ENCODE results near the gene PCDHA10.
"Not testable (repeated sequence)": the region's sequence is repeated elsewhere in the genome, so short reads cannot be mapped to it uniquely, and the experiment has no call there.

Gene PCDHA10

DNA sequence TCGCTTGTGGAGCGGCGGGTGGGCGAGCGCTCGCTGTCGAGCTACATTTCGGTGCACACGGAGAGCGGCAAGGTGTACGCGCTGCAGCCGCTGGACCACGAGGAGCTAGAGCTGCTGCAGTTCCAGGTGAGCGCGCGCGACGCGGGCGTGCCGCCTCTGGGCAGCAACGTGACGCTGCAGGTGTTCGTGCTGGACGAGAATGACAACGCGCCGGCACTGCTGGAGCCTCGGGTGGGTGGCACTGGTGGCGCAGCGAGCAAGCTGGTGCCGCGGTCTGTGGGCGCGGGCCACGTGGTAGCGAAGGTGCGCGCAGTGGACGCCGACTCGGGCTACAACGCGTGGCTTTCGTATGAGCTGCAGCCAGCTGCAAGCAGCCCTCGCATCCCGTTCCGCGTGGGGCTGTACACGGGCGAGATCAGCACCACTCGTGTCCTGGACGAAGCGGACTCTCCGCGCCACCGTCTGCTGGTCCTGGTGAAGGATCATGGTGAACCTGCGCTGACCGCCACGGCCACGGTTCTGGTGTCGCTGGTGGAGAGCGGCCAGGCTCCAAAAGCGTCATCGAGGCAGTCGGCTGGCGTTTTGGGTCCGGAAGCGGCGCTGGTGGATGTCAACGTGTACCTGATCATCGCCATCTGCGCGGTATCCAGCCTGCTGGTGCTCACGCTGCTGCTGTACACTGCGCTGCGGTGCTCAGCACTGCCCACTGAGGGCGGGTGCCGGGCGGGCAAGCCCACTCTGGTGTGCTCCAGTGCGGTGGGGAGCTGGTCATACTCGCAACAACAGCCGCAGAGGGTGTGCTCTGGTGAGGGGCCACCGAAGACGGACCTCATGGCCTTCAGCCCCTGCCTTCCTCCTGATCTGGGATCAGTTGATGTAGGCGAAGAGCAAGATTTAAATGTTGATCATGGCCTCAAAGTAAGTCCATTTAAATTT is 12.6 kb upstream of the PCDHA10 start:
- DNase-seq = no peak

DNA sequence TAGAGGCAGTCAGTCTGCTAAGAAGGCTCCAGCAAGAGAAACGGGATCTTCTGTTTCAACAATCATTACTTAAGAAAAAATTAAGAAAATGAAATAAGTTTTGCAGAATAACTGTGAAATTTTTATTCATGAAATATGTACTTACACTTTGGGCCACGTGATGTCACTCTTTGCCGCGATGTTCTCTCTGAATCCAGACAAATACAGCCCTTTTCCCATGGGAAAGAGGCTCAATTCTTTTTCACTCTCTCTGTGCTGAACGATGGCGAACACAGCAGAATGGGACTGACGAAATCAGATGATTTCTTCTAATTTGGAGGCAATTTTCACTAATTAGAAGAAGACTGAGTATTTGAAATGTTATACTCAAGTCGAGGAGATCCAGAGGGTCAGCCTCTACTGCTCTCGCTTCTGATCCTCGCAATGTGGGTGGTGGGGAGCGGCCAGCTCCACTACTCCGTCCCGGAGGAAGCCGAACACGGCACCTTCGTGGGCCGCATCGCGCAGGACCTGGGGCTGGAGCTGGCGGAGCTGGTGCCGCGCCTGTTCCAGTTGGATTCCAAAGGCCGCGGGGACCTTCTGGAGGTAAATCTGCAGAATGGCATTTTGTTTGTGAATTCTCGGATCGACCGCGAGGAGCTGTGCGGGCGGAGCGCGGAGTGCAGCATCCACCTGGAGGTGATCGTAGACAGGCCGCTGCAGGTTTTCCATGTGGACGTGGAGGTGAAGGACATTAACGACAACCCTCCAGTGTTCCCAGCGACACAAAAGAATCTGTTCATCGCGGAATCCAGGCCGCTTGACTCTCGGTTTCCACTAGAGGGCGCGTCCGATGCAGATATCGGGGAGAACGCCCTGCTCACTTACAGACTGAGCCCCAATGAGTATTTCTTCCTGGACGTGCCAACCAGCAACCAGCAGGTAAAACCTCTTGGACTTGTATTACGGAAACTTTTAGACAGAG is 7.3 kb upstream of the PCDHA10 start, which contains the start of gene PCDHA9:
PCDHA9 (plus strand) TSS at position 244 of the 964 bp plus-strand sequence; CDS start at position 358, 114 bp downstream.
- not testable (repeated sequence) for DNase-seq

DNA sequence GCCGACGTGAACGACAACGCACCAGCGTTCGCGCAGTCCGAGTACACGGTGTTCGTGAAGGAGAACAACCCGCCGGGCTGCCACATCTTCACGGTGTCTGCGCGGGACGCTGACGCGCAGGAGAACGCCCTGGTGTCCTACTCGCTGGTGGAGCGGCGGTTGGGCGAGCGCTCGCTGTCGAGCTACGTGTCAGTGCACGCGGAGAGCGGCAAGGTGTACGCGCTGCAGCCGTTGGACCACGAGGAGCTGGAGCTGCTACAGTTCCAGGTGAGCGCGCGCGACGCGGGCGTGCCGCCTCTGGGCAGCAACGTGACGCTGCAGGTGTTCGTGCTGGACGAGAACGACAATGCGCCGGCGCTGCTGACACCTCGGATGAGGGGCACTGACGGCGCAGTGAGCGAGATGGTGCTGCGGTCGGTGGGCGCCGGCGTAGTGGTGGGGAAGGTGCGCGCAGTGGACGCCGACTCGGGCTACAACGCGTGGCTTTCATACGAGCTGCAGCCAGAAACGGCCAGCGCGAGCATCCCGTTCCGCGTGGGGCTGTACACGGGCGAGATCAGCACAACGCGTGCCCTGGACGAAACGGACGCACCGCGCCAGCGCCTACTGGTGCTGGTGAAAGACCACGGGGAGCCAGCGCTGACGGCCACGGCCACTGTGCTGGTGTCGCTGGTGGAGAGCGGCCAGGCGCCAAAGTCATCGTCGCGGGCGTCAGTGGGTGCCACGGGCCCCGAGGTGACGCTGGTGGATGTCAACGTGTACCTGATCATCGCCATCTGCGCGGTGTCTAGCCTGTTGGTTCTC is 5.7 kb upstream of the PCDHA10 start:
- not testable (repeated sequence) for DNase-seq

DNA sequence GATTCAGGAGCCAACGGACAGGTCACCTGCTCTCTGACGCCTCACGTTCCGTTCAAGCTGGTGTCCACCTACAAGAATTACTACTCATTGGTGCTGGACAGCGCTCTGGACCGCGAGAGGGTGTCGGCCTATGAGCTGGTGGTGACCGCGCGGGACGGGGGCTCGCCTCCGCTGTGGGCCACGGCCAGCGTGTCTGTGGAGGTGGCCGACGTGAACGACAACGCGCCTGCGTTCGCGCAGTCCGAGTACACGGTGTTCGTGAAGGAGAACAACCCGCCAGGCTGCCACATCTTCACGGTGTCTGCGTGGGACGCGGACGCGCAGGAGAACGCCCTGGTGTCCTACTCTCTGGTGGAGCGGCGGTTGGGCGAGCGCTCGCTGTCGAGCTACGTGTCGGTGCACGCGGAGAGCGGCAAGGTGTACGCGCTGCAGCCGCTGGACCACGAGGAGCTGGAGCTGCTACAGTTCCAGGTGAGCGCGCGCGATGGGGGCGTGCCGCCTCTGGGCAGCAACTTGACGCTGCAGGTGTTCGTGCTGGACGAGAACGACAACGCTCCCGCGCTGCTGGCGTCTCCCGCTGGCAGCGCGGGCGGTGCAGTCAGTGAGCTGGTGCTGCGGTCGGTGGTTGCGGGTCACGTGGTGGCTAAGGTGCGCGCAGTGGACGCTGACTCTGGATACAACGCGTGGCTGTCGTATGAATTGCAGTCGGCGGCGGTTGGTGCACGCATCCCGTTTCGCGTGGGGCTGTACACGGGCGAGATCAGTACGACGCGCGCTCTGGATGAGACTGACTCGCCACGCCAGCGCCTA is 1.7 kb downstream of the PCDHA10 start:
- no peak for DNase-seq

DNA sequence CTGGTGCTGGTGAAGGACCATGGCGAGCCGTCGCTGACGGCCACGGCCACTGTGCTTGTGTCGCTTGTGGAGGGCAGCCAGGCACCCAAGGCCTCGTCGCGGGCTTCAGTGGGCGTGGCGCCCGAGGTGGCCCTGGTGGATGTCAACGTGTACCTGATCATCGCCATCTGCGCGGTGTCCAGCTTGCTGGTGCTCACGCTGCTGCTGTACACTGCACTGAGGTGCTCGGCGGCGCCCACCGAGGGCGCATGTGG is 2.2 kb downstream of the PCDHA10 start:
- no peak for DNase-seq

DNA sequence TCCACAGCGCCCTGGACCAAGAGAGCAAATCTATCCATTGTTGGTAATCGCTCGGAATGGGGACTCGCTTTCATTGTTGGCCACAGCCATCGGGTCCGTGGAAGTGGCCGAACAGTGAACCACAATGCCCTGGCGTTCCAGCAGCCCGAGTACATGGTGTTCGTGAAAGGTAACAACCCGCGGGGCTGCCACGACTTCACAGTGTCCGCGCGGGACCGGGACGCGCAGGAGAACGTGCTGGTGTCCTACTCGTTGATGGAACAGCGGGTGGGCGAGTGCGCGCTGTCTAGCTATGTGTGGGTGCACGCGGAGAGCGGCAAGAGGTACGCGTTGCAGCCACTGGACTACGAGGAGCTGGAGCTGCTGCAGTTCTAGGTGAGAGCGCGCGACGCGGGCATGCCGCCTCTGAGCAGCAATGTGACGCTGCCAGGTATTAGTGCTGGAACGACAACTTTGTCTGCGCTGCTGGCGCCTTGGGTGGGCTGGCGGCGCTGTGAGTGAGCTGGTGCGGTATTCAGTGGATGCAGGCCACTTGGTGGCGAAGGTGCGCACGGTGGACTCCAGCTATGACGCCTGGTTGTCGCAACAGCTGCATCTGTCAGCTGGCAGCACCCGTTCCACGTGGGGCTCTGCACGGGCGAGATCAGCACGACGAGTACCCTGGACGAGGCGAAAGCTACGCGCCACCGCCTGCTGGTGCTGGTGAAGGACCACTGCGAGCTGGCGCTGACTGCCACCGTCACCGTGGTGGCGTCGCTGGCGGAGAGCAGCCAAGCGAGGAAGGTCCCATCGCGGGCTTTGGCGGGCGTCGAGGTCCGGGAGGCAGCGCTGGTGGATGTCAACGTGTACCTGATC is 7.0 kb downstream of the PCDHA10 start:
- no peak for DNase-seq

DNA sequence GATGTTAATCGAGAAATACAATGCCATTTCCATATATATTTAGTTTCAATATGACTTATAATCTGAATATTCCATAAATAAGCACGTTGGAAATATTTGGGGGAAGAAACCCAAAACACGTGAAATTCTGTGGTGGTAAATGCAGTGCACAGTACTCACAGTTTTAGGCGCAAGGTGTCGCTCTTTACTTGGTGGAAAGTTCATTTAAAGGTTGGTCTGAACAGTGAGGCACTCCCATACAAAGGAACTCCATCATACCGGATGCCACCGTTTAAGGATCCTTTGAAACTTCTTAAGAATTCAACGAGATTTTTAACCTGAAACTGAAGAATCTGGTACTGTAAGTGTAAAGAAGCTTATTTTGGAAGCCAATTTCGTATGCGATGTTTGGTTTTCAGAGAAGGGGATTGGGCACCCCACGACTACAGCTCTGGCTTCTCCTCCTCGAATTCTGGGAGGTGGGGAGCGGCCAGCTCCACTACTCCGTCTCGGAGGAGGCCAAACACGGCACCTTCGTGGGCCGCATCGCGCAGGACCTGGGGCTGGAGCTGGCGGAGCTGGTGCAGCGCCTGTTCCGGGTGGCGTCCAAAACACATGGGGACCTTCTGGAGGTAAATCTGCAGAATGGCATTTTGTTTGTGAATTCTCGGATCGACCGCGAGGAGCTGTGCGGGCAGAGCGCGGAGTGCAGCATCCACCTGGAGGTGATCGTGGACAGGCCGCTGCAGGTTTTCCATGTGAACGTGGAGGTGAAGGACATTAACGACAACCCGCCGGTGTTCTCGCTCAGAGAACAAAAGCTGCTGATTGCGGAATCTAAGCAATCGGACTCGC is 13.2 kb downstream of the PCDHA10 start, which contains the start of gene PCDHA11:
PCDHA11 (plus strand) TSS at position 237 of the 834 bp plus-strand sequence; CDS start at position 384, 147 bp downstream.
- DNase-seq = no peak

DNA sequence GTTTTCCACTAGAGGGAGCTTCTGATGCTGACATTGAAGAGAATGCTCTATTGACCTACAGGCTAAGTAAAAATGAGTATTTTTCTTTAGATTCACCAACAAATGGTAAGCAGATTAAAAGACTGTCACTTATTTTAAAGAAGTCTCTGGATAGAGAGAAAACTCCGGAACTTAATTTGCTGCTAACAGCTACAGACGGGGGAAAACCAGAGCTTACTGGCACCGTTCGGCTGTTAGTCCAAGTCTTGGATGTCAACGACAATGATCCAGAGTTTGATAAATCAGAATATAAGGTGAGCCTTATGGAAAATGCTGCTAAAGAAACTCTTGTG is 13.8 kb downstream of the PCDHA10 start:
- DNase-seq = no peak

DNA sequence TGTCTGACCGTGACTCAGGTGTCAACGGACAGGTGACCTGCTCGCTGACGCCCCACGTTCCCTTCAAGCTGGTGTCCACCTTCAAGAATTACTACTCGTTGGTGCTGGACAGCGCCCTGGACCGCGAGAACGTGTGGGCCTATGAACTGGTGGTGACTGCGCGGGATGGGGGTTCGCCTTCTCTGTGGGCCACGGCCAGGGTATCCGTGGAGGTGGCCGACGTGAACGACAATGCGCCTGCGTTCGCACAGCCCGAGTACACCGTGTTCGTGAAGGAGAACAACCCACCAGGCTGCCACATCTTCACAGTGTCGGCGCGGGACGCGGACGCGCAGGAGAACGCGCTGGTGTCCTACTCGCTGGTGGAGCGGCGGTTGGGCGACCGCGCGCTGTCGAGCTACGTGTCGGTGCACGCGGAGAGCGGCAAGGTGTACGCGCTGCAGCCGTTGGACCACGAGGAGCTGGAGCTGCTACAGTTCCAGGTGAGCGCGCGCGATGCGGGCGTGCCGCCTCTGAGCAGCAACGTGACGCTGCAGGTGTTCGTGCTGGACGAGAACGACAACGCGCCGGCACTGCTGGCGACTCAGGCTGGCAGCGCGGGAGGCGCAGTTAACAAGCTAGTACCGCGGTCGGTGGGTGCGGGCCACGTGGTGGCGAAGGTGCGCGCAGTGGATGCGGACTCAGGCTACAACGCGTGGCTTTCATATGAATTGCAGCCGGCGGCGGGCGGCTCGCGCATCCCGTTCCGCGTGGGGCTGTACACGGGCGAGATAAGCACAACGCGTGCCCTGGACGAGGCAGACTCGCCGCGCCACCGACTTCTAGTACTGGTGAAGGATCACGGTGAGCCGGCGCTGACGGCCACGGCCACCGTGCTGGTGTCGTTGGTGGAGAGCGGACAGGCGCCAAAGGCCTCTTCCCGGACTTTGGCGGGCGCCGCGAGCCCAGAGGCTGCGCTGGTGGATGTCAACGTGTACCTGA is 14.8 kb downstream of the PCDHA10 start:
- DNase-seq = no peak

DNA sequence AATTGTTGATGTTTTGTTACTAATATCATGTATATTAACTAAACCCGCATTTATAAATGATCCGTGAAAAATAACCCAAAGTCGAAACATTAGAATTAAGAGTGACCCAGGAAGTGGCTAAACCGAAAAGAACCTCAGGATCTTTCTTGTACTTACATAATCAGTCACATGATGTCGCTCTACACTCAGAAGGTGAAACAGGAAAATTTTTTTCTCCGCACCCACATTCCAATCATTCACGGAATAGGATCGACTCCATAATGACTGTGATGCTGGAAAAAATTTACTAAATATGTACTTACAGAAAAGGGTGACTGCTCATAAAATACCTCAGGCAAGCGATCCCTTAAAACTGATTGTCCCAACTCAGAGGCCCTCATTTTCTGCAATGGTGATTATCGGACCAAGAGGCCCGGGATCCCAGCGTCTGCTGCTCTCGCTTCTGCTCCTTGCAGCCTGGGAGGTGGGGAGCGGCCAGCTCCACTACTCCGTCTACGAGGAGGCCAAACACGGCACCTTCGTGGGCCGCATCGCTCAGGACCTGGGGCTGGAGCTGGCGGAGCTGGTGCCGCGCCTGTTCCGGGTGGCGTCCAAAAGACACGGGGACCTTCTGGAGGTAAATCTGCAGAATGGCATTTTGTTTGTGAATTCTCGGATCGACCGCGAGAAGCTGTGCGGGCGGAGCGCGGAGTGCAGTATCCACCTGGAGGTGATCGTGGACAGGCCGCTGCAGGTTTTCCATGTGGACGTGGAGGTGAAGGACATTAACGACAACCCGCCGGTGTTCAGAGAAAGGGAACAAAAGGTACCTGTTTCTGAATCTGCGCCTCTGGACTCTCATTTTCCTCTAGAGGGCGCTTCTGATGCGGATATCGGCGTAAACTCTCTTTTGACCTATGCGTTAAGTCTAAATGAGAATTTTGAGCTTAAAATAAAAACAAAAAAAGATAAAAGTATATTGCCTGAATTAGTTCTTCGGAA is 19.7 kb downstream of the PCDHA10 start, which contains the start of gene PCDHA12:
PCDHA12 (plus strand) TSS at position 224 of the 981 bp plus-strand sequence; CDS start at position 389, 165 bp downstream.
- DNase-seq = no peak

DNA sequence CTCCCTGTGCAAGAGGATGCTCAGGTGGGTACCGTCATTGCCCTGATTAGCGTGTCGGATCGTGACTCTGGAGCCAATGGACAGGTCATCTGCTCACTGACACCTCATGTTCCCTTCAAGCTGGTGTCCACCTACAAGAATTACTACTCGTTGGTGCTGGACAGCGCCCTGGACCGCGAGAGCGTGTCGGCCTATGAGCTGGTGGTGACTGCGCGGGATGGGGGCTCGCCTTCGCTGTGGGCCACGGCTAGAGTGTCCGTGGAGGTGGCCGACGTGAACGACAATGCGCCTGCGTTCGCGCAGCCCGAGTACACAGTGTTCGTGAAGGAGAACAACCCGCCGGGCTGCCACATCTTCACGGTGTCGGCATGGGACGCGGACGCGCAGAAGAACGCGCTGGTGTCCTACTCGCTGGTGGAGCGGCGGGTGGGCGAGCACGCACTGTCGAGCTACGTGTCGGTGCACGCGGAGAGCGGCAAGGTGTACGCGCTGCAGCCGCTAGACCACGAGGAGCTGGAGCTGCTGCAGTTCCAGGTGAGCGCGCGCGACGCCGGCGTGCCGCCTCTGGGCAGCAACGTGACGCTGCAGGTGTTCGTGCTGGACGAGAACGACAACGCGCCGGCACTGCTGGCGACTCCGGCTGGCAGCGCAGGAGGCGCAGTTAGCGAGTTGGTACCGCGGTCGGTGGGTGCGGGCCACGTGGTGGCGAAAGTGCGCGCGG is 21.0 kb downstream of the PCDHA10 start:
- not testable (repeated sequence) for DNase-seq

DNA sequence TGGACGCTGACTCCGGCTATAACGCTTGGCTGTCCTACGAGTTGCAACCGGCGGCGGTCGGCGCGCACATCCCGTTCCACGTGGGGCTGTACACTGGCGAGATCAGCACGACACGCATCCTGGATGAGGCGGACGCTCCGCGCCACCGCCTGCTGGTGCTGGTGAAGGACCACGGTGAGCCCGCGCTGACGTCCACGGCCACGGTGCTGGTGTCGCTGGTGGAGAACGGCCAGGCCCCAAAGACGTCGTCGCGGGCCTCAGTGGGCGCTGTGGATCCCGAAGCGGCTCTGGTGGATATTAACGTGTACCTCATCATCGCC is 21.5 kb downstream of the PCDHA10 start:
- DNase-seq = no peak

DNA sequence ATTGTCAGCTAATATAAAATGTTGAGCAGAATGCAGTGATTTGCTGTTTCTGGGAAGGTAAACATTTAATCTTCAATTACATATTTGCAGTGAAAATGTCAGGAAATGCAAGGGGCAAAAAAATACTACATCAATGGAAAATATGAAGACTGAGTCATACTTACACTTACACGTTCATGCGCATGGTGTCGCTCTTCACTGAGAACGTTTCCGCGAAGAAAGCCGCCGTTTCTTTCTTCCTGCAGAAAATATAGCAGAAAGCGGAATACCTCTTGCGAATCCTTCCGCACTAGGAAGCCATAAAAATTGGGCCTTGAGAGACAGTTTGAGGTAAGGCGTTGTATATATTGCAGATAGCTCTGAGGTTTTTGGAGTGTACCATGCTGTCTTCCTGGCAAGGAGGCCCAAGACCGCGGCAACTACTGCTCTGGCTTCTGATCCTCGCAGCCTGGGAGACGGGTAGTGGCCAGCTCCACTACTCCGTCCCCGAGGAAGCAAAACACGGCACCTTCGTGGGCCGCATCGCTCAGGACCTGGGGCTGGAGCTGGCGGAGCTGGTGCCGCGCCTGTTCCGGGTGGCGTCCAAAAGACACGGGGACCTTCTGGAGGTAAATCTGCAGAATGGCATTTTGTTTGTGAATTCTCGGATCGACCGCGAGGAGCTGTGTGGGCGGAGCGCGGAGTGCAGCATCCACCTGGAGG is 26.3 kb downstream of the PCDHA10 start, which contains the start of gene PCDHA13:
PCDHA13 (plus strand) TSS at position 236 of the 702 bp plus-strand sequence; CDS start at position 381, 145 bp downstream.
- no peak for DNase-seq

DNA sequence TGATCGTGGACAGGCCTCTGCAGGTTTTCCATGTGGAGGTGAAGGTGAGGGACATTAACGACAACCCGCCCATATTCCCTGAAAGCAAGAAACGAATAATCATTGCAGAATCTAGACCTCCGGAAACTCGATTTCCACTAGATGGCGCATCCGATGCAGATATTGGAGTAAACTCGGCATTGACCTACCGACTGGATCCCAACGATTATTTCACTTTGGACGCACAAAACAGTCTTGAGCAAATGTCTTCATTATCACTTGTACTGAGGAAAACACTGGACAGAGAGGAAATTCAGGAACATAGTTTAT is 26.8 kb downstream of the PCDHA10 start:
- DNase-seq = no peak

DNA sequence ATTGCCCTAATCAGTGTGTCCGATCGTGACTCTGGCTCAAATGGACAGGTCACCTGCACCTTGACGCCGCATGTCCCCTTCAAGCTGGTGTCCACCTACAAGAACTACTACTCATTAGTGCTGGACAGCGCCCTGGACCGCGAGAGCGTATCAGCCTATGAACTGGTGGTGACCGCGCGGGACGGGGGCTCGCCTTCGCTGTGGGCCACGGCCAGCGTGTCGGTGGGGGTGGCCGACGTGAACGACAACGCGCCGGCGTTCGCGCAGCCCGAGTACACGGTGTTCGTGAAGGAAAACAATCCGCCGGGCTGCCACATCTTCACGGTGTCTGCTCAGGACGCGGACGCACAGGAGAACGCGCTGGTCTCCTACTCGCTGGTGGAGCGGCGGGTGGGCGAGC is 27.7 kb downstream of the PCDHA10 start:
- DNase-seq = no peak

Data from GF-D8 (cell line).